Measurements from ENCODE around the gene REXO5.

Gene REXO5

GRCh38 chr16:20879175-20880040 lies 73.1 kb downstream of the REXO5 start:
- no peak for DNase-seq

- no peak for DNase-seq
These were observed 74.7 kb downstream of the REXO5 start for GRCh38 chr16:20880867-20881502.

- DNase-seq: no peak
These were observed 75.2 kb downstream of the REXO5 start for GRCh38 chr16:20881503-20881878.

- DNase-seq: no peak
These were observed 77.4 kb downstream of the REXO5 start for GRCh38 chr16:20883554-20884239.

- no peak for DNase-seq
These were observed 77.9 kb downstream of the REXO5 start for GRCh38 chr16:20884240-20884556.

GRCh38 chr16:20886320-20886719 lies 80.0 kb downstream of the REXO5 start:
- no peak for DNase-seq

GRCh38 chr16:20887207-20887606 lies 80.9 kb downstream of the REXO5 start:
- no peak for DNase-seq

GRCh38 chr16:20889625-20890275 lies 83.4 kb downstream of the REXO5 start:
- no peak for DNase-seq

- DNase-seq: no peak
These were observed 88.1 kb downstream of the REXO5 start for GRCh38 chr16:20894388-20894787.

GRCh38 chr16:20897253-20897897 lies 91.0 kb downstream of the REXO5 start:
- no peak for DNase-seq

- DNase-seq: no peak
These were observed 91.6 kb downstream of the REXO5 start for GRCh38 chr16:20897922-20898321.

- no peak for DNase-seq
These were observed 92.7 kb downstream of the REXO5 start for GRCh38 chr16:20899071-20899470.
